Measurements from ENCODE around the gene LRP2.

DNA sequence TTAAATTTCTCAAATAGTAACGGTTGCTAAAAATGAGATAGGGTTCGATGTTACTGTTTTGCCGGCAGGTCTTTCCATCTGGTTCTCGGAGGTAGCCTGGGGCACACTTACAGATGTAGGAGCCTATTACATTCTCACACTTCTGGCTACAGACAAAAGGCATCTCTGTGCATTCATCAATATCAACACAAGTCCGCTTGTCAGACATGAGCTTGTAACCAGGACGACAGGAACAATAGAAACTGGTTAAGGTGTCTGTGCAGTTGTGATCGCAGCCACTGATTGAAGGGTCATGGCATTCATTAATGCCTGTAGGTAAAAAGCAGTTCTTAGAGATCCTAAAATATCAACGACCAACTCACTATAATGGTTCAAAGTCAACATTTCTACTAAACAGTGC lies 176.6 kb downstream of the LRP2 start:
- TF ChIP-seq POLR2A (IDR thresholded peaks at IDR 0.05; ENCODE audit: control extremely low read depth in 1 of 2, low read depth in 2 of 2, low read length in 2 of 2) (no peak), CREB1 (IDR thresholded peaks at IDR 0.05) (no peak), HDAC2 (IDR thresholded peaks at IDR 0.05; ENCODE audit: borderline replicate concordance in 1 of 2, low read depth in 2 of 2, low read length in 2 of 2) (no peak), TBP (IDR thresholded peaks at IDR 0.05; ENCODE audit: low read depth, low read length) (no peak)
- TF ChIP-seq, protein P1, sequence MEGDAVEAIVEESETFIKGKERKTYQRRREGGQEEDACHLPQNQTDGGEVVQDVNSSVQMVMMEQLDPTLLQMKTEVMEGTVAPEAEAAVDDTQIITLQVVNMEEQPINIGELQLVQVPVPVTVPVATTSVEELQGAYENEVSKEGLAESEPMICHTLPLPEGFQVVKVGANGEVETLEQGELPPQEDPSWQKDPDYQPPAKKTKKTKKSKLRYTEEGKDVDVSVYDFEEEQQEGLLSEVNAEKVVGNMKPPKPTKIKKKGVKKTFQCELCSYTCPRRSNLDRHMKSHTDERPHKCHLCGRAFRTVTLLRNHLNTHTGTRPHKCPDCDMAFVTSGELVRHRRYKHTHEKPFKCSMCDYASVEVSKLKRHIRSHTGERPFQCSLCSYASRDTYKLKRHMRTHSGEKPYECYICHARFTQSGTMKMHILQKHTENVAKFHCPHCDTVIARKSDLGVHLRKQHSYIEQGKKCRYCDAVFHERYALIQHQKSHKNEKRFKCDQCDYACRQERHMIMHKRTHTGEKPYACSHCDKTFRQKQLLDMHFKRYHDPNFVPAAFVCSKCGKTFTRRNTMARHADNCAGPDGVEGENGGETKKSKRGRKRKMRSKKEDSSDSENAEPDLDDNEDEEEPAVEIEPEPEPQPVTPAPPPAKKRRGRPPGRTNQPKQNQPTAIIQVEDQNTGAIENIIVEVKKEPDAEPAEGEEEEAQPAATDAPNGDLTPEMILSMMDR (IDR thresholded peaks at IDR 0.05; ENCODE audit: control extremely low read depth in 1 of 3, insufficient read depth in 1 of 3, low read depth in 1 of 3, low read length in 3 of 3), result no peak

All from H1 (cell line).